ENCODE results near the gene HMGCS2. TPM values are rescaled to one million over a fixed set of nuclear protein-coding genes. Genes with fewer than 3 reads are reported as not detected.
"Not testable (repeated sequence)": the region's sequence is repeated elsewhere in the genome, so short reads cannot be mapped to it uniquely, and the experiment has no call there.

HMGCS2 gene
- total RNA-seq, 1 donor from 2014 or later: 2.1 TPM

GRCh38 chr1:119711804-119712341 lies 56.8 kb downstream of the HMGCS2 start, which contains the start of gene PHGDH:
Gene PHGDH (plus strand): TSS chr1:119711934. CDS start chr1:119712023, 89 bp downstream.
- Histone ChIP-seq H3K27ac (ENCODE audit: low read depth, low read length) (no peak within 1 kb of the TSS), H3K9ac (ENCODE audit: low read depth in 1 of 3, low read length in 3 of 3) (peak within 1 kb of the TSS; percentile 21 to 66 (median 32)), H3K4me3 (ENCODE audit: low read length in 3 of 3) (peak within 1 kb of the TSS; percentile 69 to 76 (median 70)), H3K36me3 (ENCODE audit: control insufficient read depth in 3 of 3, insufficient read depth in 3 of 3, low read length in 3 of 3) (no peaks in the 10 kb centered on the region), H3K9me3 (ENCODE audit: control insufficient read depth in 3 of 3, low read length in 3 of 3) (no peaks in the 10 kb centered on the region), H3K4me1 (ENCODE audit: control insufficient read depth in 3 of 3, insufficient read depth in 3 of 3, low read length in 3 of 3) (peaks cover 16 to 25% (median 24%) of the 10 kb centered on the region in 3 donors), H3K27me3 (ENCODE audit: control insufficient read depth in 3 of 3, insufficient read depth in 3 of 3, low read length in 3 of 3) (peaks cover 2 to 16% (median 14%) of the 10 kb centered on the region in 3 donors)

- Histone ChIP-seq H3K4me1 (ENCODE audit: control insufficient read depth in 3 of 3, insufficient read depth in 3 of 3, low read length in 3 of 3) (peaks cover 16 to 25% (median 24%) of the 10 kb centered on the region in 3 donors), H3K4me3 (ENCODE audit: low read length in 3 of 3) (peak overlapping the region in 2 of 3 donors; percentile 69 to 76), H3K27me3 (ENCODE audit: control insufficient read depth in 3 of 3, insufficient read depth in 3 of 3, low read length in 3 of 3) (peaks cover 2 to 16% (median 14%) of the 10 kb centered on the region in 3 donors)
- not testable (repeated sequence) for H3K9ac ChIP-seq (ENCODE audit: low read depth in 1 of 3, low read length in 3 of 3); H3K9me3 ChIP-seq (ENCODE audit: control insufficient read depth in 3 of 3, low read length in 3 of 3); H3K27ac ChIP-seq (ENCODE audit: low read depth, low read length); H3K36me3 ChIP-seq (ENCODE audit: control insufficient read depth in 3 of 3, insufficient read depth in 3 of 3, low read length in 3 of 3)
Measured at GRCh38 chr1:119711356-119711803, 57.3 kb downstream of the HMGCS2 start.

- not testable (repeated sequence) for H3K4me3 ChIP-seq (ENCODE audit: low read length in 3 of 3); H3K27ac ChIP-seq (ENCODE audit: low read depth, low read length); H3K36me3 ChIP-seq (ENCODE audit: control insufficient read depth in 3 of 3, insufficient read depth in 3 of 3, low read length in 3 of 3); H3K27me3 ChIP-seq (ENCODE audit: control insufficient read depth in 3 of 3, insufficient read depth in 3 of 3, low read length in 3 of 3); H3K4me1 ChIP-seq (ENCODE audit: control insufficient read depth in 3 of 3, insufficient read depth in 3 of 3, low read length in 3 of 3); H3K9me3 ChIP-seq (ENCODE audit: control insufficient read depth in 3 of 3, low read length in 3 of 3); H3K9ac ChIP-seq (ENCODE audit: low read depth in 1 of 3, low read length in 3 of 3)
Measured at GRCh38 chr1:119706599-119706998, 62.1 kb downstream of the HMGCS2 start.

- no peak overlapping the region for H3K9ac ChIP-seq (ENCODE audit: low read depth in 1 of 3, low read length in 3 of 3)
- H3K4me3 ChIP-seq (ENCODE audit: low read length in 3 of 3): no peak overlapping the region
- no peaks in the 10 kb centered on the region for H3K36me3 ChIP-seq (ENCODE audit: control insufficient read depth in 3 of 3, insufficient read depth in 3 of 3, low read length in 3 of 3)
- no peaks in the 10 kb centered on the region for H3K4me1 ChIP-seq (ENCODE audit: control insufficient read depth in 3 of 3, insufficient read depth in 3 of 3, low read length in 3 of 3)
- H3K27ac ChIP-seq (ENCODE audit: low read depth, low read length): no peak overlapping the region
- H3K27me3 ChIP-seq (ENCODE audit: control insufficient read depth in 3 of 3, insufficient read depth in 3 of 3, low read length in 3 of 3): no peaks in the 10 kb centered on the region
- peaks cover 0 to 4% (median 0%) of the 10 kb centered on the region in 3 donors for H3K9me3 ChIP-seq (ENCODE audit: control insufficient read depth in 3 of 3, low read length in 3 of 3)
Measured at GRCh38 chr1:119703666-119704450, 64.8 kb downstream of the HMGCS2 start.

- no peak overlapping the region for H3K4me3 ChIP-seq (ENCODE audit: low read length in 3 of 3)
- no peak overlapping the region for H3K27ac ChIP-seq (ENCODE audit: low read depth, low read length)
- H3K9ac ChIP-seq (ENCODE audit: low read depth in 1 of 3, low read length in 3 of 3): no peak overlapping the region
- no peaks in the 10 kb centered on the region for H3K27me3 ChIP-seq (ENCODE audit: control insufficient read depth in 3 of 3, insufficient read depth in 3 of 3, low read length in 3 of 3)
- no peaks in the 10 kb centered on the region for H3K36me3 ChIP-seq (ENCODE audit: control insufficient read depth in 3 of 3, insufficient read depth in 3 of 3, low read length in 3 of 3)
- H3K4me1 ChIP-seq (ENCODE audit: control insufficient read depth in 3 of 3, insufficient read depth in 3 of 3, low read length in 3 of 3): no peaks in the 10 kb centered on the region
- H3K9me3 ChIP-seq (ENCODE audit: control insufficient read depth in 3 of 3, low read length in 3 of 3): peaks cover 0 to 4% (median 0%) of the 10 kb centered on the region in 3 donors
Measured at GRCh38 chr1:119702384-119702783, 66.3 kb downstream of the HMGCS2 start.

GRCh38 chr1:119701659-119702058 lies 67.0 kb downstream of the HMGCS2 start:
- no peaks in the 10 kb centered on the region for H3K36me3 ChIP-seq (ENCODE audit: control insufficient read depth in 3 of 3, insufficient read depth in 3 of 3, low read length in 3 of 3)
- no peak overlapping the region for H3K27ac ChIP-seq (ENCODE audit: low read depth, low read length)
- H3K27me3 ChIP-seq (ENCODE audit: control insufficient read depth in 3 of 3, insufficient read depth in 3 of 3, low read length in 3 of 3): no peaks in the 10 kb centered on the region
- H3K9ac ChIP-seq (ENCODE audit: low read depth in 1 of 3, low read length in 3 of 3): no peak overlapping the region
- no peak overlapping the region for H3K4me3 ChIP-seq (ENCODE audit: low read length in 3 of 3)
- no peaks in the 10 kb centered on the region for H3K4me1 ChIP-seq (ENCODE audit: control insufficient read depth in 3 of 3, insufficient read depth in 3 of 3, low read length in 3 of 3)
- peaks cover 0 to 4% (median 0%) of the 10 kb centered on the region in 3 donors for H3K9me3 ChIP-seq (ENCODE audit: control insufficient read depth in 3 of 3, low read length in 3 of 3)

- H3K27ac ChIP-seq (ENCODE audit: low read depth, low read length): no peak overlapping the region
- no peaks in the 10 kb centered on the region for H3K4me1 ChIP-seq (ENCODE audit: control insufficient read depth in 3 of 3, insufficient read depth in 3 of 3, low read length in 3 of 3)
- no peak overlapping the region for H3K4me3 ChIP-seq (ENCODE audit: low read length in 3 of 3)
- H3K36me3 ChIP-seq (ENCODE audit: control insufficient read depth in 3 of 3, insufficient read depth in 3 of 3, low read length in 3 of 3): no peaks in the 10 kb centered on the region
- peaks cover 0 to 4% (median 0%) of the 10 kb centered on the region in 3 donors for H3K9me3 ChIP-seq (ENCODE audit: control insufficient read depth in 3 of 3, low read length in 3 of 3)
- no peaks in the 10 kb centered on the region for H3K27me3 ChIP-seq (ENCODE audit: control insufficient read depth in 3 of 3, insufficient read depth in 3 of 3, low read length in 3 of 3)
- no peak overlapping the region for H3K9ac ChIP-seq (ENCODE audit: low read depth in 1 of 3, low read length in 3 of 3)
Measured at GRCh38 chr1:119700326-119700725, 68.4 kb downstream of the HMGCS2 start.

Other genes starting within 250 kb of the HMGCS2 start
- 13.6 TPM for gene ZNF697, start 120.6 kb downstream of the HMGCS2 start, total RNA-seq
- gene PHGDH, start 57.0 kb downstream of the HMGCS2 start, total RNA-seq: 50.1 TPM
- not detected for gene REG4, start 42.6 kb upstream of the HMGCS2 start, total RNA-seq
- not detected for gene ADAM30, start 127.6 kb upstream of the HMGCS2 start, total RNA-seq